ENCODE data around the gene CFAP251.
"Not testable (repeated sequence)": the region's sequence is repeated elsewhere in the genome, so short reads cannot be mapped to it uniquely, and the experiment has no call there.

The CFAP251 gene

GRCh38 chr12:121903202-121903601 lies 15.2 kb upstream of the CFAP251 start:
- DNase-seq (ENCODE audit: low read depth in 3 of 3): no peak

DNA sequence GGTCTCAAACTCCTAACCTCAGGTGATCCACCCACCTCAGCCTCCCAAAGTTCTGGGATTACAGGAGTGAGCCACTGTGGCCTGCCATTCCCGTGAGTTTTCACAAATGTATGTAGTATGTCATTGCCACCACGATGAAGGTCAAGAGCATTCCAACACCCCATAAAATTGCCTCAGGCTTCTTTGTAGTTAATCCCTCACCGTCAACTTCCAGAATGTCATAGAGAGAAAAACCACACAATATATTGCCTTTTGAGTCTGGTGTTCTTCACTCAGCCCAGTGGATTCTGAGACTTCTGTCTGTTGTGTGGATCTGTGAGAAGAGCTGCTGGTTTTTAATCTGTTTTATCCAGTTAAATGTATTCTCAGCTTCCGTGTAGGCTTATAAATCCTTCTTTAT lies 12.6 kb upstream of the CFAP251 start:
- DNase-seq (ENCODE audit: low read depth in 3 of 3): no peak

- no peak for DNase-seq (ENCODE audit: low read depth in 3 of 3)
These were observed 9.7 kb upstream of the CFAP251 start for GRCh38 chr12:121908702-121909101.

GRCh38 chr12:121911824-121912585 lies 6.4 kb upstream of the CFAP251 start:
- DNase-seq (ENCODE audit: low read depth in 3 of 3): peak in 1 of 3 experiments; percentile 28

DNA sequence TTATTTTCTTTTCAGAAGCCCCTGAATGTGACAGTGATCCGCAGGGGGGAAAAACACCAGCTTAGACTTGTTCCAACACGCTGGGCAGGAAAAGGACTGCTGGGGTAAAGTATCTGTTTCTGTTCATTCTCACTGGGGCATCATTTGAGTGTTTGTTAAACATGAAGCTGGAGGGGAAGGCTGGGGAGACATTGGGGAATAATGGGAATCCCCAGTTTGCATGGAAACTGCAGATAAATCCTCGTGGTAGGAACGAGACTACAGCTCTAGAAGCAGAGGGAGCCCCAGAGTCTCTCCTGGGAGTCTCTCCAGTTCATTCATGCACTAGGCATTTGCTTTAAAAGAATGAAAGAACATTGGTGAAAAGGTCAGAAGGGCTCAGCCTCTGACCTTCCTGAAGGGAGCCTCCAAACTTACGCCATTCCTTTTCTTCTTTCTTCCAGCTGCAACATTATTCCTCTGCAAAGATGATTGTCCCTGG lies 2.5 kb upstream of the CFAP251 start:
- no peak for DNase-seq (ENCODE audit: low read depth in 3 of 3)

DNA sequence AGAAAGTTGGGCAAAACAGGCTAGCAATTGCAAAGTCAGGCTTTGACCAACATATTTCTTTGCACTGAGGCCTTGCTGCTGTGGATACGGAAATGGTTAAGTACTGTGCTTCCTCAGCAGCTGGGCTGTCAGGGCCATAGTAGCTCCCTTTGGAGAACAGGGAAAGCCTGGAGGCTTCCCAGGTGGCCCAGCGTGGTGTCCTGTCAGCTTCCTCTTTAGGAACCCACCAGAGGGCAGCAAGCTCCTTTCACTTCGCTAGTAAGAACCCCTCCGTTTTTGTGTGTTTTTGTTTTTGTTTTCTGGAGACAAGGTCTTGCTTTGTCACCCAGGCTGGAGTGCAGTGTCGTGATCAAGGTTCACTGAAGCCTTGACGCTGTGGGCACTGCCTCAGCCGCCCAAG lies 1.7 kb upstream of the CFAP251 start:
- DNase-seq (ENCODE audit: low read depth in 3 of 3): no peak

DNA sequence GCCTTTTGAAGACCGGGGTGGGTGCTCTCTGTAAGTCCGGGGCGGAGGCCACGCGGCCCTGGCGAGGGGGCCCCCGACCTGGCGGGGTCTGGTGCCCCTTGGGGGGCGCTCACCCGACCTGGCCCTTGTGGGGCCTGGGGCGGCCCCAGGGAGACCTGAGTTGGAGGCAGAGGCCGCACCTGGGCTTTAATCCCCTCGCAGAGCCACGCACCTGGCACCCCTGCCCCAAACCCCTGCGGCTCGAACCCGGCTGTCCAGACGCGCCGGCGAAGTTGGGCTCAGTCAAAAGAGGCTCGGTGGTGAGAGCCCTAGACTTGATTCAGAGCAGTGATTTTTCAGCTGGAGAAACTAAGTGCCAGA lies 267 bp downstream of the CFAP251 start:
- no peak for DNase-seq (ENCODE audit: low read depth in 3 of 3)

- DNase-seq (ENCODE audit: low read depth in 3 of 3): no peak
These were observed 2.7 kb downstream of the CFAP251 start for GRCh38 chr12:121921066-121921465.

DNA sequence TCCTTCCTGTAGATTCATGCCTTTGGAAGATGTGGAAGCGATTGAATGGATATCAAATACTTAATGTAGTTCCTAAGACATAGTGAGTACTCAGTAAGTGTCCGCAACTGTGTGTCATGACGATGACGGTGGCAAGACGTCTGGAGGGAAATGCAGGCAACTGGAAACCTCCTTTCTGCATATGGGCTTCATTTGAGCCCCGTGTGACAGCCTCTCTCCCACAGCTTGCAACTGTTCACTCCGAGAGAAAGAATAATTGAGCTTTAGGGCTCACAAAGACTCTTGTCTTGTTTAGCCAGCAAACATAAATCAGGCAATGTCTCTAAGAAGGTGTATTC lies 6.9 kb downstream of the CFAP251 start:
- DNase-seq (ENCODE audit: low read depth in 3 of 3): no peak

GRCh38 chr12:121926874-121927706 lies 8.7 kb downstream of the CFAP251 start:
- DNase-seq (ENCODE audit: low read depth in 3 of 3): no peak

- DNase-seq (ENCODE audit: low read depth in 3 of 3): no peak
These were observed 9.4 kb downstream of the CFAP251 start for GRCh38 chr12:121927813-121928212.

DNA sequence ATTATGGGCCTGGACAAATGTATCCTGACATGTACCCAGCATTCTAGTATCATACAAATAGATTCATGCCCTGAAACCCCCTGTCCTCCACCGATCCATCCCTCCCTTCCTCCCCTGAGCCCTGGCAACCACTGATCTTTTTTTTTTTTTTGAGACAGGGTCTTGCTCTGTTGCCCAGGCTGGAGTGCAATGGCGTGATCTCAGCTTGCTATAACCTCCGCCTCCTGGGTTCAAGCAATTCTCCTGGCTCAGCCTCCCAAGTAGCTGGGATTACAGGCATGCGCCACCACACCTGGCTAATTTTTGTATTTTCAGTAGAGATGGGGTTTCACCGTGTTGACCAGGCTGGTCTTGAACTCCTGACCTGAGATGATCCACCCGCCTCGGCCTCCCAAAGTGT lies 11.2 kb downstream of the CFAP251 start:
- DNase-seq (ENCODE audit: low read depth in 3 of 3): not testable (repeated sequence)

DNA sequence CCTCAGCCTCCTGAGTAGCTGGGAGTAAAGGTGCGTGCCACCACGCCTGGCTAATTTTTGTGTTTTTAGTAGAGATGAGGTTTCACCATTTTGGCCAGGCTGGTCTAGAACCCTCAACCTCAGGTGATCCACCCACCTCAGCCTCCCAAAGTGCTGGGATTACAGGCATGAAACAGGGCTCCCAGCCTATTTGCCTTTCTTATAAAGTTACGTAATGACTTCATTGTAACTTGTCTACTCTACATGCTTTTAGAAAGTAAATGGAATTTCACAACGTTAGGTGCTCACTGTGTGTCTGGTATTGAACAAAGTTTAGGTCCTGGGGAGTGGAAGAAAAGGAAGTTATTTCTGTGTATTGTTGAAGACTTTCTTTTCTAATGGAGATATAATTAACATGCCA lies 12.5 kb downstream of the CFAP251 start:
- DNase-seq (ENCODE audit: low read depth in 3 of 3): no peak

- no peak for DNase-seq (ENCODE audit: low read depth in 3 of 3)
These were observed 13.8 kb downstream of the CFAP251 start for GRCh38 chr12:121932176-121932536.

GRCh38 chr12:121932914-121933521 lies 14.6 kb downstream of the CFAP251 start:
- no peak for DNase-seq (ENCODE audit: low read depth in 3 of 3)

- no peak for DNase-seq (ENCODE audit: low read depth in 3 of 3)
These were observed 15.3 kb downstream of the CFAP251 start for GRCh38 chr12:121933522-121934308.

DNA sequence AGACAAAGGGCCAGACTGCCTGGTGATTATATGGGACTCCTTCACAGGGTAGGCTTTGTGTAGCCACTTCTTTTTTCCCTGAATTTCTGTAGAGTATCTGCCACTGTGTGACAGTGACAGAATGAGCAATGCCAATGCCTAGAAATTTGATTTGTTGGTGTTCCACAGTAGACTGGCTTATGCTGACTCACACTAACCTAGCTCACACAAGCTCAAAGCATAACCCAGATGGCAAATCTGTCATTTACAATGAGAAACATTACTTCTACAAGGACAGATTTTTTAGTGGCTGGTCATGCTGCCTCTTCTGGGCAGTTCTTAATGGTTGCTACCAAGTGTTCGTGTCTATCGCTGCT lies 15.9 kb downstream of the CFAP251 start:
- no peak for DNase-seq (ENCODE audit: low read depth in 3 of 3)

- DNase-seq (ENCODE audit: low read depth in 3 of 3): no peak
These were observed 19.3 kb downstream of the CFAP251 start for GRCh38 chr12:121937654-121938053.

DNA sequence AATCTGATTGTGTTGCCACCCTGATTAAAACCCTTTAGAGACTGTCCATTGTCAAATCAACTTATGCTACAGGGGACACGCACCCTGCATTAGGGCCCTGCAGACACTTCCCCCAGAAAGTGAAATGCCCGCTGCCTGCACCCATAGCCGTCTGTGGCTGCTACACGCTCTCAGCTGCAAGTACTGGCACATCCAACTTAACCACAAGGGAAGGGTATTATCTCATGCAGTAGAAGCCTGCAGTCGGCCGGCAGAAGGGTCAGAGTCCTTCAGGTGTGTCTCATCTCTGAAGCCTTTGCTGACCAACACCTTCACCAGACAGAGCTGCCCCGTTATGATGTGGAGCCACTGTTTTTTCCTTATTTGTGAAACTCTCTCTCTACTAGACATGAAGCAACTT lies 20.8 kb downstream of the CFAP251 start:
- DNase-seq (ENCODE audit: low read depth in 3 of 3): no peak

DNA sequence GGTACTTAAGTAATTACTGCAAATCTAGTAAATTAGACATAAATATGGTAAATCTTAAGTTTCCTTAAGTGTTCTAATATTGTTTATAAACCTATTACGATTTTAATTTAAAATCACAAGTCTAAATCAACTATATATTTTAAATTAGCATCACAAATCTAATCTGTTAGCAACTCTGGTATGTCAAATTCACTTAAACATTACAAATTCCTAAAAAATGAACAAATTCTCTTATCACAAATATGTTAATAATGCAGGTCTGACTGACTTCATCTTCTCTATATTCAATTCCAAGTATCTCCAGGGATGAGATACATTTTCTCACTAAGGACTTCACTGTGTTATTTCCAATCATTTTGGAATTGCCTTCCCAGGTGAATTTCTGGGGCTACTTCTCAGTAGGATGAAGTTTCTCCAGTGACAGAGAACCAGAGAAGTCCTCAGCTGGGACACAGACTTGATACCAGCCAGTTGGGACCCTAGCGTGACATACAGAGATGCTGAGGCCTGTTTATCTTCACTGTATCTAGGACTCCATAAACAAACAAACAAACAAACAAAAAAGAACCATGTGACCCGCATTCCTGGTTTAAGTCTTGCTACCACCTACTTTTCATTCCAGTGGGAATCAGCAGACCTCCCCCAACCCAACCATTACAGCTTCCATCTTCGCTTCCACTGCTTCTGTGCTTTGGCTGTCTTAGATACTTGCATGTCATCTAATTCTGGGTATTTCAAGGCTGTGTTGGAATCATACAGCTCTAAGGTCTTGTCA lies 21.8 kb downstream of the CFAP251 start:
- no peak for DNase-seq (ENCODE audit: low read depth in 3 of 3)

- DNase-seq (ENCODE audit: low read depth in 3 of 3): no peak
These were observed 23.8 kb downstream of the CFAP251 start for GRCh38 chr12:121942145-121942718.
